HG02943 (cell line): ENCODE measurements around the gene OR3A3.

Experiments
- ATAC-seq: cut with Tn5 transposase; IDR thresholded peaks from one replicate; pipeline ENCODE4 v1.9.1; 2021; ENCODE audit warnings: mild to moderate bottlenecking, low read depth, moderate library complexity; ENCODE audit not compliant: unreplicated experiment

The OR3A3 gene

DNA sequence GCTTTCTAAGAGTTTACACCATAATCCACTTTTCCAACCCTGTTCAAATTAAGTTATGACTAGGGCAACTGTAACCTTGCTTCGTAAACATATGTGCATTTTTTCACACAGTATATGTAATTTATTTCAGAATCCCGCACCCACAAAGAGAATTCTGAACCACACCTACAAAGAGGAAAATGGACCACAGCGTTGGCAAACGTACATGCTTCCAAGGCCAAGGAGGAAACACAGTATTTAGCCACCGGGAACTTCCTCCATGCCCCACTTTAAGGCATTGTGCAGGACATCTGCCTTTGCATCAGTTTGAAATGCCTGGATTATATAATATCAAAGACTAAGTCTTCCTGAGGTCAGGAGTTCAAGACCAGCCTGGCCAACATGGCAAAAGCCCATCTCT is 58.4 kb downstream of the OR3A3 start:
- no peak for ATAC-seq

GRCh38 chr17:3471599-3471998 is 60.4 kb downstream of the OR3A3 start, which contains the start of gene SPATA22:
Gene SPATA22, minus strand, starts transcription at chr17:3471819. Its CDS starts 2,494 bp downstream, at chr17:3469325.
- no peak for ATAC-seq

DNA sequence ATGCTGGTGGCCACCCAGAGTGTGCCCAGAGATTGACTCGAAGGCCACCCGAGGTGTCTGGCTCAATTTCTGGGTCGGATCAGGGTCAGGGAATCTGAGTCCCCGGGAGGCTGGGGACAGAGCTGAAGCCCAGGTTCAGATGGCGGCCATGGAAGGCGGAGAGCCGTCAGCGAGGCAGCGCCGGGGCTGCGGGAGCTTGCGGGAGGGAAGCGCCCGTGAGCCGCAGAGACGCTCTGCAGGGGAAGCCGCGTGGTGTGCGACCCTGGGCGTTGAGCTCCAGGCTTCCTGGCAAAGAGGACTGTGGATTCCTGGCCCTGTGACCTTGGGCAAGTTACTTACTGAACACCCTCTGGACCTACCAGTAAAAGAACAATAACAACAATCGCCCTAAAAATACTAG is 61.0 kb downstream of the OR3A3 start:
- no peak for ATAC-seq
